ENCODE results near the gene SCARF1.

The SCARF1 gene

DNA sequence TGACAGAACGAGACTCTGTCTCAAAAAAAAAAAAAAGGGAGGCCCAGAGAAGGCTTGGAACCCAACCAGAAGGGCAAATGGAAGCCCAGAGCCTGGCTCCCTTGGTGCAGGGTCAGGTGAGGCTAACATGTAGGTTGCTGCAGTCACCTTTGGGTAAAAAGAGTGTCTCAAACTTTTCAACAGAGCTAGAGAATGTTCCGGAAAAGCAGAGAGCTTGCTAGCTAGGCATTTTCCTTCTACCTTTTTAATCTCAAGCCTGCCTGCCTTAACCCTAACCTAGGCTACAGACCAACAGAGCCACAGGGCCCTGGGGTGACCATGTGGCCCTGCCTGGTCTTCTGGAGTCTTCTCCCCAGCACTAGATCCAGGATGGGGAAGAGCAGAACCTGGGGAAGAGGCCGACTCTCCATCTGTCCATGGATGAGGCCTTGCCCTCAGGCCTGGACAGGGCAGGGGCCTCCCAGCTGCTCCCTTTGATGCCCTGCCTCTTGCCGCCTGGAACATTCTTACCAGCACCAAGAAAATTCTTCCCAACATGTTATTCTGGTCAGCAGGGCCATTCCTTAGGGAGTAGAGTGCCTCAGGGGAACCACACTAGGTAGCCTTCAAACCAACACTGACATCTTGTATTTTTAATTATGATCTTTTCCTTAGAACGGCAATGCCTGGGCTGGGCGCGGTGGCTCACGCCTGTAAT lies 47.0 kb downstream of the SCARF1 start:
- no peak for DNase-seq (ENCODE audit: low read depth)

DNA sequence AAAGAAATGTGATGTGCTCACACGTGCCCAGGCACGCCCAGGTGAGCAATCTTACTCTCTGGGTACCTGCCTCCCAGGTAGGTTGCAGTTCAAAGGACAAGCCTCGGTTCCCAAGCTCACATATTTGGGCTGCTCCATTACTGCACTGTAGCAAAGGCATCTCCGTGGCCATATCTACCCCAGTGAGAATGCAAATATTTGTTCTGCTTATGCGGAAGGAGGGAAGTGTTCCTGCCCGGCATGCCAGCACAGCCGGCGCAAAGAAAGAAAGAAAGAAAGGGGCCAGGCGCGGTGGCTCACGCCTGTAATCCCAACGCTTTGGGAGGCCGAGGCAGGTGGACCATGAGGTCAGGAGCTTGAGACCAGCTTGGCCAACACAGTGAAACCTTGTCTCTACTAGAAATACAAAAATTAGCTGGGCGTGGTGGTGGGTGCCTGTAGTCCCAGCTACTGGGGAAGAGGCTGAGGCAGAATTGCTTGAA lies 47.6 kb downstream of the SCARF1 start:
- no peak for DNase-seq (ENCODE audit: low read depth)

DNA sequence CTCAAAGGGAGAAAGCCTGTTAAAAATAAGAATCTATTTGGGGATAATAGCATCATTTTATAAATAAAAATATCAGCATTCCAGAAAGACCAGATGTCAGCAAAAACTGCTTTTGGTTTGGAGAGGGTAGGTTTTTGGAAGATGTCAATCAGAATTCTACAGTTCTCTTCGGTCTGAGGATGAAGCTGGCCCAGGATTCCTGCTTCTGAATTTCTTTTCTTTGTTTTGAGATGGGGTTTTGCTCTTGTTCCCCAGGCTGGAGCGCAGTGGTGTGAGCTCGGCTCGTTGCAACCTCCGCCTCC lies 52.0 kb downstream of the SCARF1 start:
- no peak for DNase-seq (ENCODE audit: low read depth)

DNA sequence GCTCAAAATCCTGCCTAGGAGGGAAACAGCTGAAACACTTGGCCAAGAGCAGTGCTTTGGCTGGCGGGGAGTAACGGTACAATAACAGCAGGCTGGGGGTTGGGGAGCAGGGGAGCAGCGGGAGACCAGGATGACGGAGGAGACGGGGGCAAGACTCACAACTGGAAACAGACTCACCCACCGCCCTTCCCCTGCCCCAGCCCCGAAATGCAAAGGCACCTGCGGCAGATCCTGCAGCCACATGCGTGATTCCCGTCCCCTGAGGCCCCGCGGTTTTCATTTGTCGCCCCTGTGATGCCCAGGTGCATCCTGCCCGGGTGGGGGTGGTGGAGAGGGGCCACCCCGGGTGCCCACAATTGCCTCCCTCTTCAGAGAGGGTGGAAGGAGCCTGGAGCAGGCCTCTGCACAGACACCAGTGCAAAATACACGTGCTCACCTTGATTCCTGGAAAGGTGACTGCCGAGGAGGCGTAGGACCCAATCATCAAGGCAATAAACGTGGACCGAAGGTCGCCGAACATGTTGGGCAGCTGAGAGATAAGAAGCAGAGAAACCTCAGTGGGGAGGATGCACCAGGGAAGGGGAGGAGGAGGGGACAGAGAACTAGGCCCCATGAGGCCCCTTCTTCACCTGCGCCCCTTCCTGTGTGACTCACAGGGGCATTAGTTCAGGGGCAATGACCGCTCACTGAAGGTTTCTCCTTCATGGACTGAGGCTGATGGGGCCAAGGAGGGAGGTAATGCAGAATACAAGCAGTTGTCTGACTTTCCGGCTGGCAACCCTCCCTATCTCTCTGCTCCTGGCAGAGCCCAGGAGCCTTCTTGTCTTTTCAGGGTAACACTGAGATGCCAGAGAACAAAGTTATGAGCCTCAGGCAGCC lies 52.5 kb downstream of the SCARF1 start:
- DNase-seq (ENCODE audit: low read depth) = no peak

DNA sequence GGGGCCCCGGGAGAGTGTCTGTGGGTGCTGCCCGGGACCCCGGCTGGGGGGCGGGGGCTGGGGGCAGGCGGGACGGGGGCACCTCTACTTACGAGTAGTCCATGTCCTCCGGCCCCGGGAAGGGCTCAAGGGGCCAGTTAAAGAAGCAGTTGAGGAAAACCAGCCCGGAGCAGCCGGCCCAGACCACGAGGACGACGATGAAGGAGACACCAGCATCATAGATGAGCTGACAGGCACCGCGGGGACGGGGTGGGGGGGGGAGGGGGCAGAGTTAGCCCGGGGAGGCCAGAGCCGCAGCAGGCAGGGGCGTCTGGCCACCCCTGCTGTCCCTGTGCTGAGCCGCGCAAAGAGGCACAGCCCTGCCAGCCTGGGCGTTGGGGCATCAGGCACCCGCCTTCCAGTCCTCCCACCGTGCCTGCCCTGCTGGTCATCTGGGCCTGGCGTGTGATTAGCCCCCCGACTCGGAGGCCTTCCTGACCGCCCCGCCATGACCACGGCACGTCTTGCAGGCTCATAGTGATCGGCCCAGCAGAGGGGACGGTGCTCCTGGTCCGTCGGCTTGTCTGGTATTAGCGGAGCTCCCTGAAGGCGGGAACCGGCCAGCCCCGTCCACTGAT lies 54.0 kb downstream of the SCARF1 start:
- no peak for DNase-seq (ENCODE audit: low read depth)

DNA sequence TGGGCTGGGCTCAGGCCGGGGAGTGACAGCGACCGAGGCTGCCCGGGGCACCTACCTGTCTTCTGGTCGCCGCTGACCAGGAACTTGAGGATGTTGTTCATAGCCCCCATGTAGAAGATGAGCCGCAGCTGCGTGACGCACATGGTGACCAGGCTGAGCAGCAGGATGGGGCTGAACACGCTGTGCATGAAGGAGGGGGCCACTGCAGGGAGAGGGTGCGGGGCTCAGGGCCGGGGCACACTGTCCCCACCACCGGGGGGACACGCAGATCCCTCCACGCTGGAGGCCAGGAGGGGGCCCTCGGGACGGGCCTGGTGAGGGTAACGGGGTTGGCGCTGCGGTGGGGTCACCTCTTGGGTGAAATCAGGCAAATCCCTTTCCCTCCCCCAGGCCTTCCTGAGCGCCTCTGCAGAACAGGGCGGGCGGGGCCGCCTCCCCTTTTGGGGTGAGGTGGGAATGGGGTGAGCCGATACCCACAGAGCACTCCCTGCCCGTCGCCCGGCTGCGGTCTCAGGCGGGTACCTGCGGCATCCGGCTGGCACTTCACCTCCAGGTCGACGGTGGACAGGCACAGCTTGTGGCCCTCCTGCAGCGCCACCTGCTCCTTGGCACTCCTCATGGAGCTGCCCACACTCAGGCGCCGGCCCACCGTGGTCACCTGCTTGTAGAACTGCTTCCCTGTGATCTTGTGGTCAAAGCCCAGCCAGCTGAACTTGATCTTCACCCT lies 54.6 kb downstream of the SCARF1 start:
- no peak for DNase-seq (ENCODE audit: low read depth)

DNA sequence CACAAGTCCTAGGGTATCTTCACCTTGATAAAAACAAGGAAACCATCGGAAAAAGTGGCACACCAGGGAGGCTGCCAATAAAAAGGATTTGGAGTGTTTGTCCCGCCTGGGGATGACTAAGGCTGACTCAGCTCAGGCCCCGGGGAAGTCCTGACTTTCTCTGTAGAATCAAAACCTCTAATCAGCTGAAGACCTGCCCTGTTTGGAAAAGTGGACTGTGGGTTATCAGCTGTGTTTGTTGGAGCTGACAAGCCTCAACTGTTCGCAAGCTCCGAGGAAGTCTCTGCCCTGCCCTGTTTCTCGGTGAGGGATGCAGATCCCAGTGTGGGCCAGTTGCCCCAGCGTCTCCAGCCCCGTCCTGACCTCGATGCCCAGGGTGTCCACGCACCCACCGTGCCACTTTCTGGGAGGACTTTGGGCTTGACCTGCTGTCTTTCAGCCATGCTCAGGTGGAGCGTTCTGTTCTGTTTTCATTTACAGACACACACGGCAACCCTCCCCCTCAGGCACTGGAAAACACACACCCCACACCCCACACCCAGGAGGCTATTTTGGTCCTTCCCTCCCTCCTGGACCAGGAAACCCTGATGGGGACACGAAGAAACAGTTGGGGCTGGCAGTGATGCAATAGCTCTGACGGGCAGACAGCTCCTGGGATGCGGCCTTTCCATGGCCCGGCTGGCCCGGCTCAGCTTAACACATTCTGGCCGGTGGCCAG lies 55.3 kb downstream of the SCARF1 start:
- no peak for DNase-seq (ENCODE audit: low read depth)

DNA sequence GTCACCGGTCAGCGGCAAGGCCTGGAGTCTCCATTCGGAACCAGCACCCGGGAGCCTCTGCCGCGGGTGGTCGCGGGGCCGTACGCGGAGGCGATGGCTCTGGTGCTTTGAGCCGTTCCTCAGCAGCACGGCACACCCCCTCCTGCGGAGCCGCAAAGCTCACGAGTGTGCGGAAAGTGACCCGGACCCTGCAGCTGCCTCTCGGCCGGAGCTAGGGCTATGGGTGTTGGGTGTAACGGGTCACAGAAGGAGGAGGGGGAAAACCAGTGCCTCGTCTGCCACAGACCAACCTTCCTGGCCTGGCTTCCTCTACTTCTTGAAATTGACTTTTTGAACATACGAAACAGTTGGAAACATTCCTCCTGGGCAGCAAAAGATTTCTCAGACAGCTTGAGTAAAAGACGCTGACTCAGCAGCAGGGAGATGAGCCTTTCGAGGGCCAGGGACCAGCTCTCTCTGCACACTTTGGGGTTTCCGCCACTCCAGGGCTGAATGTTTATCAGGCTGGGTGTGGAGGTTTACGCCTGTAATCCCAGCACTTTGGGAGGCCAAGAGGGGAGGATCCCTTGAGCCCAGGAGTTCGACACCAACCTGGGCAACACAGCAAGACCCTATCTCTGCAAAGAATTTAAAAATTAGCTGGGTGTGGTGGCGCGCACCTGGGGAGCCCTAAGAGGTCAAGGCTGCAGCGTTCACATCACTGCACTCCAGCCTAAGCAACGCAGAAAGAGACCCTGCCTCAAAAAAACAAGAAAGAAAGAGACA lies 56.5 kb downstream of the SCARF1 start:
- no peak for DNase-seq (ENCODE audit: low read depth)

DNA sequence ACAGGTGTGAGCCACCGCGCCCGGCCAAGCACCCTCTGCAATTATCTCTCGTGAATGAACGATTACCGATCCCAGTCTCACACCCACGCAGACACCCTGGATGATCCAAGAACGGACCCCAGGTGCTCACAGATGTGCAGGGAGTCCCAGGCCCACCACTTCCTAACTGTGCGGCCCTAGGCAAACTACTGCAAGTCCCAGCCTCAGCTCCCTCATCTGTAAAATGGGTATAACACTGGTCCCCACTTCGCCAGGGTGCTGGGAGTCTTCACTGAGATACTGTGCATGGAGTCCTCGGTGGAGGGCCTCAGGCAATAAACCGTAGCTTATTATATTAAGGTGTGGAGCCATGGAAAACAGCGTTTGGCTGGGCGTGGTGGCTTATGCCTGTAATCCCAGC lies 61.4 kb downstream of the SCARF1 start:
- DNase-seq (ENCODE audit: low read depth) = no peak
